Endothelial cell of umbilical vein (primary cell): Measurements from ENCODE around the gene UST. TPM values are rescaled to one million over a fixed set of nuclear protein-coding genes. Genes with fewer than 3 reads are reported as not detected.

Experiments used
- BruUV-seq: library from RNA; stranded (reverse); fragments of 400-500 nt; replicated peaks from 2 replicates; lab custom pipeline; 2021; lab: Mats Ljungman, UMichigan
- CTCF ChIA-PET: fragments of 300-600, 350-600 bp; sonication (Branson Sonifier 250); formaldehyde crosslinking; loops from one replicate; lab custom pipeline; 2021; ENCODE audit warnings: antibody characterized with exemption, inconsistent platforms; lab: Charles Lee
- POLR2A ChIA-PET: fragments of 300-600, 350-600 bp; sonication (Branson Sonifier 250); formaldehyde crosslinking; loops from one replicate; lab custom pipeline; 2021; ENCODE audit warnings: antibody characterized with exemption, inconsistent platforms; lab: Charles Lee
- DNase-seq: peaks from one replicate; pipeline ENCODE4 v3.0.0-alpha.2; 2011; ENCODE audit warnings: low read depth, low spot score
- FAIRE-seq: peaks from 2 replicates; lab custom pipeline; 2011; peaks lifted over from hg19 to GRCh38; lab: Jason Lieb, UNC
- H2AFZ ChIP-seq: 2 replicates; pipeline ENCODE4 v1.6.0; 2012; ENCODE audit warnings: low read depth, low read length, control low read depth, inconsistent platforms
- H3K27ac ChIP-seq: 2 replicates; pipeline ENCODE4 v1.5.1; 2011; ENCODE audit warnings: low read depth, mild to moderate bottlenecking, control low read depth, low read length, moderate library complexity; ENCODE audit not compliant: insufficient read depth
- H3K27me3 ChIP-seq, 2 experiments: 2 replicates each; pipeline versions ENCODE4 v1.6.0 to v1.6.1; 2011; ENCODE audit warnings: low read length in 2 of 2, mixed read lengths in 1 of 2; ENCODE audit not compliant: control insufficient read depth in 2 of 2, insufficient read depth in 2 of 2
- H3K36me3 ChIP-seq, 2 experiments: 2 replicates in 1 of 2; 3 replicates in 1 of 2; pipeline ENCODE4 v1.5.1; 2011; ENCODE audit warnings: low read length in 2 of 2, mild to moderate bottlenecking in 1 of 2, moderate library complexity in 1 of 2; ENCODE audit not compliant: control insufficient read depth in 2 of 2, insufficient read depth in 2 of 2; ENCODE audit errors: extremely low read depth in 1 of 2
- H3K4me1 ChIP-seq: 3 replicates; pipeline ENCODE4 v1.5.1; 2011; ENCODE audit warnings: mild to moderate bottlenecking, low read length; ENCODE audit not compliant: control insufficient read depth, insufficient read depth; ENCODE audit errors: extremely low read depth
- H3K4me2 ChIP-seq: 2 replicates; pipeline ENCODE4 v1.6.1; 2011; ENCODE audit warnings: low read length, control low read depth, mixed read lengths; ENCODE audit not compliant: insufficient read depth
- H3K4me3 ChIP-seq, 3 experiments: fragments of 200-600 bp in 1 of 3; sonication (generic), shearing (Covaris generic) in 1 of 3; replicated peaks in 1 of 3; 2 replicates each; pipeline ENCODE4 v1.5.1; 2011 to 2016; ENCODE audit warnings: control low read depth in 3 of 3, low read length in 3 of 3, mild to moderate bottlenecking in 2 of 3, inconsistent platforms in 1 of 3, low read depth in 1 of 3, moderate library complexity in 1 of 3; ENCODE audit not compliant: insufficient read depth in 1 of 3
- H3K79me2 ChIP-seq: 2 replicates; pipeline ENCODE4 v1.6.0; 2012; ENCODE audit warnings: low read length, inconsistent platforms; ENCODE audit not compliant: control insufficient read depth, insufficient read depth
- H3K9ac ChIP-seq: replicated peaks from 2 replicates; pipeline ENCODE3; 2011; ENCODE audit warnings: low read length, control low read depth; ENCODE audit not compliant: insufficient read depth; ENCODE audit errors: extremely low read depth
- H3K9me1 ChIP-seq: replicated peaks from 3 replicates; pipeline ENCODE4 v1.6.0; 2011; ENCODE audit warnings: mild to moderate bottlenecking, low read length; ENCODE audit not compliant: control insufficient read depth, insufficient read depth; ENCODE audit errors: extremely low read depth
- H3K9me3 ChIP-seq: replicated peaks from 2 replicates; pipeline ENCODE4 v1.5.1; 2012; ENCODE audit warnings: low read length, inconsistent platforms; ENCODE audit not compliant: control insufficient read depth, insufficient read depth
- H4K20me1 ChIP-seq: replicated peaks from 2 replicates; pipeline ENCODE3; 2011; ENCODE audit warnings: mild to moderate bottlenecking, low read length; ENCODE audit not compliant: control insufficient read depth, insufficient read depth; ENCODE audit errors: extremely low read depth
- CTCF ChIP-seq, 2 donors: IDR thresholded peaks; 1 replicate in 1 of 2; 2 replicates in 1 of 2; pipeline ENCODE4 v1.5.1; 2011; ENCODE audit warnings: low read length in 2 of 2, mild to moderate bottlenecking in 2 of 2, moderate library complexity in 2 of 2, control low read depth in 1 of 2, inconsistent platforms in 1 of 2, low read depth in 1 of 2; ENCODE audit not compliant: insufficient read depth in 1 of 2; ENCODE audit errors: extremely low read depth in 1 of 2
- EZH2 ChIP-seq: IDR thresholded peaks from 2 replicates; pipeline ENCODE4 v1.6.1; 2012; ENCODE audit warnings: borderline replicate concordance, low read depth, mild to moderate bottlenecking, moderate library complexity, low read length, inconsistent platforms; ENCODE audit not compliant: severe bottlenecking
- FOS ChIP-seq: IDR thresholded peaks from 2 replicates; pipeline ENCODE4 v1.6.1; 2011; ENCODE audit warnings: mild to moderate bottlenecking, low read length, moderate library complexity, borderline replicate concordance; ENCODE audit not compliant: insufficient read depth
- GATA2 ChIP-seq: IDR thresholded peaks from 2 replicates; pipeline ENCODE4 v1.7.0; 2011; ENCODE audit warnings: low read depth, mild to moderate bottlenecking, moderate library complexity, mixed read lengths, low read length; ENCODE audit not compliant: insufficient read length, insufficient read depth
- JUN ChIP-seq: IDR thresholded peaks from 2 replicates; pipeline ENCODE4 v1.6.1; 2011; ENCODE audit warnings: borderline replicate concordance, low read depth; ENCODE audit not compliant: insufficient read length, insufficient read depth
- MAX ChIP-seq: IDR thresholded peaks from 2 replicates; pipeline ENCODE4 v1.6.1; 2011; ENCODE audit not compliant: insufficient read depth, insufficient read length
- MYC ChIP-seq: IDR thresholded peaks from one replicate; pipeline ENCODE4 v1.6.1; 2011; ENCODE audit warnings: mild to moderate bottlenecking, low read depth, low read length
- POLR2A ChIP-seq: IDR thresholded peaks from 2 replicates; pipeline ENCODE4 v1.6.1; 2012; ENCODE audit warnings: low read depth, mild to moderate bottlenecking, control low read depth, low read length
- POLR2AphosphoS5 ChIP-seq: IDR thresholded peaks from 2 replicates; pipeline ENCODE4 v1.6.1; 2012; ENCODE audit warnings: low read depth, mild to moderate bottlenecking, control low read depth, low read length, moderate library complexity; ENCODE audit not compliant: insufficient read depth
- dilution Hi-C: fragments of 300-500 bp; cut with MboI; formaldehyde crosslinking; loops from one replicate; pipeline ENCODE4 v1.15.0; 2019; ENCODE audit warnings: low sequenced_read_pairs; ENCODE audit not compliant: extremely low pct_ligation_motif_present
- intact Hi-C: fragments of 100-400 bp; cut with micrococcal nuclease; formaldehyde crosslinking; loops from one replicate; pipeline ENCODE4 v1.10.0; 2022
- polyA plus RNA-seq, 4 experiments: library from polyadenylated mRNA; depleted of rRNA in 3 of 4; stranded (reverse) in 3 of 4; unstranded in 1 of 4; fragments of >200 nt; gene quantifications; 2 replicates each; pipeline versions ENCODE4 v1.2.1 to v1.2.3, GENCODE V29; 2011 to 2012; ENCODE audit warnings: missing spikeins in 1 of 4
- total RNA-seq: library from RNA; stranded (reverse); gene quantifications from 2 replicates; pipeline ENCODE4 v1.2.3, GENCODE V29; 2021

UST gene
- total and polyA plus RNA-seq, 2 donors (not counting 3 experiments of a cell fraction or from before 2014, with no cell fraction given), result 0.26 to 0.84 TPM

GRCh38 chr6:148716811-148717210 lies 30.0 kb upstream of the UST start:
- H3K27ac ChIP-seq, result no peak overlapping the region
- DNase-seq (no peak), FAIRE-seq (no peak)
- BruUV-seq, result no TSS peak
- no peaks in the 10 kb centered on the region for H3K9me1 ChIP-seq
- no peaks in the 10 kb centered on the region for H3K27me3 ChIP-seq
- no peaks in the 10 kb centered on the region for H3K36me3 ChIP-seq
- CTCF ChIA-PET, result no interaction called here
- no peak for TF ChIP-seq MAX
- TF ChIP-seq CTCF (IDR thresholded peaks at IDR 0.05; ENCODE audit: extremely low read depth in 1 of 2, insufficient read depth in 1 of 2, low read depth in 1 of 2, low read length in 2 of 2), result no peak
- no peak for TF ChIP-seq POLR2AphosphoS5
- no peak for TF ChIP-seq MYC
- TF ChIP-seq POLR2A, result no peak
- TF ChIP-seq FOS, result no peak
- TF ChIP-seq JUN, result no peak
- TF ChIP-seq GATA2, result no peak
- no peak for TF ChIP-seq EZH2
- no peaks in the 10 kb centered on the region for H4K20me1 ChIP-seq
- intact Hi-C loops (no loop called here), dilution Hi-C loops (no loop called here)
- H3K9ac ChIP-seq, result no peak overlapping the region
- H2AFZ ChIP-seq, result no peak overlapping the region
- no peaks in the 10 kb centered on the region for H3K4me1 ChIP-seq
- POLR2A ChIA-PET, result no interaction called here
- no peaks in the 10 kb centered on the region for H3K9me3 ChIP-seq
- no peaks in the 10 kb centered on the region for H3K79me2 ChIP-seq
- no peak overlapping the region for H3K4me3 ChIP-seq
- no peak overlapping the region for H3K4me2 ChIP-seq
